HEK293 (cell line): ENCODE data around the gene TLE5.
A peak's percentile ranks its signal among the peaks of the same experiment; 100 is the strongest.

Experiments used
- CTCF ChIA-PET: fragments of 350-600 bp; formaldehyde crosslinking; extraction: SDS; loops from one replicate; lab custom pipeline; 2021; ENCODE audit warnings: antibody characterized with exemption; lab: Yijun Ruan, JAX
- POLR2A ChIA-PET: fragments of 300-600 bp; formaldehyde crosslinking; extraction: SDS; loops from one replicate; lab custom pipeline; 2020; ENCODE audit warnings: antibody characterized with exemption, inconsistent platforms; lab: Yijun Ruan, JAX
- H3K27ac ChIP-seq: fragments of 200-500 bp; sonication (Bioruptor generic); 2 replicates; pipeline ENCODE4 v1.5.1; 2014; ENCODE audit warnings: low read depth, low read length, control low read depth, inconsistent platforms; ENCODE audit errors: extremely low read depth
- H3K36me3 ChIP-seq, 2 experiments: fragments of 200-500 bp in 1 of 2; sonication (Bioruptor generic) in 1 of 2; 1 replicate in 1 of 2; 2 replicates in 1 of 2; pipeline ENCODE4 v1.5.1; 2014 to 2017; ENCODE audit warnings: inconsistent platforms in 2 of 2, low read length in 2 of 2; ENCODE audit not compliant: control insufficient read depth in 2 of 2, insufficient read depth in 1 of 2
- H3K4me1 ChIP-seq: fragments of 200-500 bp; sonication (Bioruptor generic); 2 replicates; pipeline ENCODE4 v1.5.1; 2014; ENCODE audit warnings: mild to moderate bottlenecking, low read length, inconsistent platforms; ENCODE audit not compliant: control insufficient read depth, insufficient read depth
- H3K4me3 ChIP-seq: 2 replicates; pipeline ENCODE4 v1.5.1; 2011; ENCODE audit warnings: low read depth, mild to moderate bottlenecking, control low read depth, low read length, moderate library complexity
- H3K9me3 ChIP-seq: fragments of 200-500 bp; sonication (Bioruptor generic); 2 replicates; pipeline ENCODE4 v1.5.1; 2014; ENCODE audit warnings: low read depth, low read length, inconsistent platforms; ENCODE audit not compliant: control insufficient read depth, insufficient read depth
- GLIS1 ChIP-seq: fragments of 450-650 bp; formaldehyde crosslinking; IDR thresholded peaks from 2 replicates; pipeline ENCODE4 v1.5.1; 2016; ENCODE audit warnings: missing biosample characterization, missing genetic modification characterization
- ZBTB48 ChIP-seq: fragments of 450-650 bp; formaldehyde crosslinking; IDR thresholded peaks from 2 replicates; pipeline ENCODE4 v1.5.1; 2016; ENCODE audit warnings: missing biosample characterization, missing genetic modification characterization
- ZFP69B ChIP-seq: fragments of 450-650 bp; formaldehyde crosslinking; IDR thresholded peaks from 2 replicates; pipeline ENCODE4 v1.5.1; 2016; ENCODE audit warnings: missing biosample characterization, missing genetic modification characterization
- ZNF335 ChIP-seq: fragments of 450-650 bp; formaldehyde crosslinking; conservative IDR thresholded peaks from 2 replicates; pipeline ENCODE4 v1.5.1; 2016; ENCODE audit warnings: missing biosample characterization, missing genetic modification characterization
- ZNF530 ChIP-seq: fragments of 450-650 bp; formaldehyde crosslinking; IDR thresholded peaks from 2 replicates; pipeline ENCODE4 v1.5.1; 2016; ENCODE audit warnings: low read depth, missing biosample characterization, missing genetic modification characterization
- ZNF692 ChIP-seq: fragments of 450-650 bp; formaldehyde crosslinking; IDR thresholded peaks from 2 replicates; pipeline ENCODE4 v1.5.1; 2016; ENCODE audit warnings: missing biosample characterization, missing genetic modification characterization
- ZNF843 ChIP-seq: fragments of 450-650 bp; formaldehyde crosslinking; IDR thresholded peaks from 2 replicates; pipeline ENCODE4 v1.5.1; 2016; ENCODE audit warnings: missing biosample characterization, missing genetic modification characterization
- TF ChIP-seq, protein P1 (sequence below): fragments of 450-650 bp; formaldehyde crosslinking; IDR thresholded peaks from 2 replicates; pipeline ENCODE4 v1.5.1; 2016; ENCODE audit warnings: missing biosample characterization, missing genetic modification characterization

Gene TLE5

DNA sequence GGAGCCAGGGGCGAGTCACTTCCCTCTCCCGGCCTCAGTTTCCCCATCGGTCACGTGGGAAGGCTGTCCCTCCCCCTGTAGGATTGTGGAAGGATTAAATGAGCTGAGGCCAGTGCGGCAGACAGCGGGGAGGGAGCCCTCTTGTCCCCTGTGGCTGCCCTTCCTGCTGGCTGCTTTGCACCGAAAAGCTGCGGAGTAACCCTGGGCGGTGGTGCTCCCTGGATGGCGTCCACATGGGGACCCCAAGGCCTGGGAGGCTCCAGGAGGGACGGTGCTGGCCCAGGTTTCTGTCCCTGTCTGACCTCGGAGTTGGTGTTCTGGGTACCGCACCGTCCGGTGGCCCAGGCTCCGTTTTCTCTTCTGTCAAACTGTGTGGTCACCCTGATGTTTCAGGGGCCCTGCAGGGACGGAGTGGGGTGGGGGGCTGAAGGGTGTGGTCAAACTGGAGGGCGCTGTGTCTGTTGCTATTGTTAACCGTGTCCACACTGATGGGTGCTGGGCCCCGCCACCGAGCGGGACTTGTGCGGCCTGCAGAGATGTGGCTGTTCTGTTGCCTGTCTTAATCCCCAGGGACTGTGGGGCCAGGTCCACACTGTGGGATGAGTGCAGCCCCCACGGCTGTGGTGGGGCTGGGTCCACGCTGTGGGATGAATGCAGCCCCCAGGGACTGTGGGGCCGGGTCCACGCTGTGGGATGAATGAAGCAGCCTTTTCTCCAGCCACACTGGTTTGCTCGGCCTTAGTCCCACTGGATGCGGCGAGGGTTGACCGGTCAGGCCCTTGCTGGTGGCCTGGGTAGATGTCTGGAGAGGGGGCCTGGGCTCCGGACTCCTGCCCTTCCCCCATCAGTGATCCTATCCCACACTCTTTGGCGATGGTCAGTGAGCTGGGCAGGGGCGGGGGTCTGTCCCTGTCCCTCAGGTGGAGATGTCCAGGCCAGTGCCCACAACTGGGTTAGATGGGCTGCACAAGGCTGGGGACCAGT, 38.7 kb upstream of the TLE5 start:
- ChIA-PET POLR2A (no interaction called here), CTCF (interaction anchor here (0.6 to 1.9 kb wide), 5 partner anchors 8 to 1055 kb away, joined by 3 to 6 read pairs (median 4); no protein-coding TSS in a partner anchor)
- Histone ChIP-seq H3K4me3 (no peak overlapping the region), H3K4me1 (peaks cover 6% of the 10 kb centered on the region; the same call in 1 of the 2 replicates), H3K27ac (no peak overlapping the region), H3K9me3 (no peaks in the 10 kb centered on the region), H3K36me3 (no peaks in the 10 kb centered on the region)
- TF ChIP-seq ZFP69B (tag by site-specific recombination) (peak; percentile 60; the same call in 1 of the 2 replicates), ZNF692 (peak; percentile 39; the same call in 1 of the 2 replicates), ZBTB48 (tag by site-specific recombination) (no peak)

DNA sequence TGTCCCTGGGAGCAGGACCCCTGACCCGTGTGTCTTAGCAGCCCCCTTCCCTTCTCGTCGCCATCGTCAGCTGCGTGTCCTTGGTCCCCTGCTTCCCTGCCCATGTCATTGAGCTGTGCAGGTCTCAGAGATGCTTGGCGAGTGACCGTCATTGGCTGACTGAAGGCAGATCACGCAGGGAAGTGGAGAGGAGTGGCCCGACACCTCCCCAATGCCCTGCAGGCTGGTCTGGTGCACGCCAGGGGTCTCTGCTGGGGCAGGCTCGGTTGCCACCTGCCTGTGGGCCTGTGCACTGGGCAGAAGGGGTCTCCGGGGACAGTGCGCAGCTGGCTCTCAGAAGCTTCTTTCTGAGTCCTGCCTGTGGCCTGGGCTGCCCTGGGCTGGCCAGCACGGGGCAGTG, 38.0 kb upstream of the TLE5 start:
- Histone ChIP-seq H3K4me1 (peaks cover 6% of the 10 kb centered on the region; the same call in 1 of the 2 replicates), H3K9me3 (no peaks in the 10 kb centered on the region), H3K4me3 (no peak overlapping the region), H3K27ac (no peak overlapping the region), H3K36me3 (no peaks in the 10 kb centered on the region)
- POLR2A ChIA-PET, result no interaction called here
- CTCF ChIA-PET, result interaction anchor here (0.6 to 1.9 kb wide), 4 partner anchors 9 to 1056 kb away, joined by 3 to 6 read pairs (median 4); no protein-coding TSS in a partner anchor
- TF ChIP-seq ZNF530 (tag by site-specific recombination), result no peak

DNA sequence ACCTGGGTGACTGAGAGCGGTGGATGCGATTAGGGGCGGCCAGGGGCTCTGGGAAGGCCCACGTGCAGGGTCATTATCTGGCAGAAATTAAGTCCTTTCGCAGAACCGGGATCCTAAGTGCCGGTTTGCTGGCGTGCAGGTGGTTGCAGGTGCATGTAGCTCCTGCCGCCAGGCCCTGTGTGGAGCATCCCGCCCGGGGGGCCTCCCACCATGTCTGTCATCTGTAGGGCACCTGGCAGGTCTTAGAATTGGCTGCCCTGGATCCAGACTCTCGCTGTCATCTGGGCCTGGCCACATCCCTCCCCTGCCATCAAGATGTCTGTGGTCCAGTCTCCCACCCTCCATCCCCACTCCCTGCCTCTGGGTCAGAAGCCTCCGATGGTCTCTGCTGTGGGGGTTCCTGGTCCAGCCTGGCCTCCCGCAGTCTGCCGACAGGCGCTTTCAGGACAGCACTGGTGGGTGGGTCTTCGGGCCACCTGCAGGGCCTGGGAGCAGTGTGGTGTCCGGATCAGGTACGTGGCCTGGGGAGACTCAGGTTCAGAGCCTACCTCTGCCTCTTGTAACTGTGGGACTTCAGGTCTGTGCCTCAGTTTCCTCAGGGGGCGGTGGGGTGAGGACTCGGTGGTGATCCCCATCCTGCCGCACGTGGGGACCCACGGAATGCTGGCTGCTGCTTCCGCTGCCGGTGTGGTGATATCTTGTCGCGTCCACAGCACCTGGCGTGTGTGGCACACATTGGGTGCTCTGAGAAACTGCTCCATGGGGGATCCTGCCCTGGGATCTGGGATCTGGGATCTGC, 37.3 kb upstream of the TLE5 start:
- no peaks in the 10 kb centered on the region for H3K36me3 ChIP-seq
- H3K4me1 ChIP-seq, result peaks cover 6% of the 10 kb centered on the region; the same call in 1 of the 2 replicates
- no peaks in the 10 kb centered on the region for H3K9me3 ChIP-seq
- ChIA-PET CTCF (interaction anchor here (1.2 to 1.9 kb wide), 2 partner anchors 10 to 137 kb away, joined by 5 to 6 read pairs; no protein-coding TSS in a partner anchor), POLR2A (interaction anchor here (1.1 kb wide), 1 partner anchor 176 kb away, joined by 4 read pairs; no protein-coding TSS in a partner anchor)
- H3K4me3 ChIP-seq, result no peak overlapping the region
- TF ChIP-seq ZNF843 (no peak), GLIS1 (tag by site-specific recombination) (peak; percentile 40; the same call in 1 of the 2 replicates), ZNF335 (peak; percentile 33; the same call in 1 of the 2 replicates)
- TF ChIP-seq, protein P1, sequence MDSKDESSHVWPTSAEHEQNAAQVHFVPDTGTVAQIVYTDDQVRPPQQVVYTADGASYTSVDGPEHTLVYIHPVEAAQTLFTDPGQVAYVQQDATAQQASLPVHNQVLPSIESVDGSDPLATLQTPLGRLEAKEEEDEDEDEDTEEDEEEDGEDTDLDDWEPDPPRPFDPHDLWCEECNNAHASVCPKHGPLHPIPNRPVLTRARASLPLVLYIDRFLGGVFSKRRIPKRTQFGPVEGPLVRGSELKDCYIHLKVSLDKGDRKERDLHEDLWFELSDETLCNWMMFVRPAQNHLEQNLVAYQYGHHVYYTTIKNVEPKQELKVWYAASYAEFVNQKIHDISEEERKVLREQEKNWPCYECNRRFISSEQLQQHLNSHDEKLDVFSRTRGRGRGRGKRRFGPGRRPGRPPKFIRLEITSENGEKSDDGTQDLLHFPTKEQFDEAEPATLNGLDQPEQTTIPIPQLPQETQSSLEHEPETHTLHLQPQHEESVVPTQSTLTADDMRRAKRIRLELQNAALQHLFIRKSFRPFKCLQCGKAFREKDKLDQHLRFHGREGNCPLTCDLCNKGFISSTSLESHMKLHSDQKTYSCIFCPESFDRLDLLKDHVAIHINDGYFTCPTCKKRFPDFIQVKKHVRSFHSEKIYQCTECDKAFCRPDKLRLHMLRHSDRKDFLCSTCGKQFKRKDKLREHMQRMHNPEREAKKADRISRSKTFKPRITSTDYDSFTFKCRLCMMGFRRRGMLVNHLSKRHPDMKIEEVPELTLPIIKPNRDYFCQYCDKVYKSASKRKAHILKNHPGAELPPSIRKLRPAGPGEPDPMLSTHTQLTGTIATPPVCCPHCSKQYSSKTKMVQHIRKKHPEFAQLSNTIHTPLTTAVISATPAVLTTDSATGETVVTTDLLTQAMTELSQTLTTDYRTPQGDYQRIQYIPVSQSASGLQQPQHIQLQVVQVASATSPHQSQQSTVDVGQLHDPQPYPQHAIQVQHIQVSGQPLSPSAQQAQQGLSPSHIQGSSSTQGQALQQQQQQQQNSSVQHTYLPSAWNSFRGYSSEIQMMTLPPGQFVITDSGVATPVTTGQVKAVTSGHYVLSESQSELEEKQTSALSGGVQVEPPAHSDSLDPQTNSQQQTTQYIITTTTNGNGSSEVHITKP (tag by site-specific recombination), result 0 out of 2 replicates have a peak, but pooled peaks have one; percentile 11
- H3K27ac ChIP-seq, result no peak overlapping the region
